HG03025 (cell line): ENCODE measurements around the gene CHEK1.
A peak's percentile ranks its signal among the peaks of the same experiment; 100 is the strongest.

Experiments used
- ATAC-seq: cut with Tn5 transposase; IDR thresholded peaks from one replicate; pipeline ENCODE4 v1.9.1; 2021; ENCODE audit warnings: mild to moderate bottlenecking, moderate library complexity; ENCODE audit not compliant: unreplicated experiment, low FRiP score

Gene CHEK1

DNA sequence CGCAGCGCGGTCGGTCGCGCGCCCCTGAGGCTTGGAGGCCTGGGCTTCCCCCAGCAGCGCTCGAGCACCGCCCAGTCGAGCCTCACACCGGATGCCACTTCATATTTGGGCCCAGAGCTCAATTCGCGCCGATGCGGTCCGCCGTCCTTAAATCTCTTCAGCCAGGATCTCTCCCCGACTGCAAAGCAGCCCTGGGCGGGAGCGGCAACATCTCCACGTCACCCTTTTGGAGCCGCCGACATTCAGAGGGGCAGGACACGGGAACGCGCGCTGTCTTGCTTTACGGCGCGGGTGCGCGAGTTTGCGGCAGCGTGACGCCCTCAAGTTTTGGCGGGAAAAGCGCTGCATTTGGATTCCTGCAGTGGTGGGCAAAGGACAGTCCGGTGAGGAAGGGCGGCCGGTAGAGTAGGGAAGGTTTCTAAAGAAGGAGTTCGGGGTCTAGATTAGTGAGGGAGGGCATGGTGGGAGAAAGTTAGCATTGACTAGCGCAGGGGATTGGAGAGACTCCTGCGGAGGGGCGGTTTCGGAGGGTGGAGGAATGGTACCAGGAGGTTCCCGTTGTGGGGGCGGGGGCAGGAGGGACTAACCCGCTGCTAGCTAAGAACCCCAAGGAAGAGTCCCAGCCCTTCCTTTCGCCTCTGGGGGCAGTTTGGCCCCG is 796 bp downstream of the CHEK1 start:
- peak; percentile 80 for ATAC-seq

DNA sequence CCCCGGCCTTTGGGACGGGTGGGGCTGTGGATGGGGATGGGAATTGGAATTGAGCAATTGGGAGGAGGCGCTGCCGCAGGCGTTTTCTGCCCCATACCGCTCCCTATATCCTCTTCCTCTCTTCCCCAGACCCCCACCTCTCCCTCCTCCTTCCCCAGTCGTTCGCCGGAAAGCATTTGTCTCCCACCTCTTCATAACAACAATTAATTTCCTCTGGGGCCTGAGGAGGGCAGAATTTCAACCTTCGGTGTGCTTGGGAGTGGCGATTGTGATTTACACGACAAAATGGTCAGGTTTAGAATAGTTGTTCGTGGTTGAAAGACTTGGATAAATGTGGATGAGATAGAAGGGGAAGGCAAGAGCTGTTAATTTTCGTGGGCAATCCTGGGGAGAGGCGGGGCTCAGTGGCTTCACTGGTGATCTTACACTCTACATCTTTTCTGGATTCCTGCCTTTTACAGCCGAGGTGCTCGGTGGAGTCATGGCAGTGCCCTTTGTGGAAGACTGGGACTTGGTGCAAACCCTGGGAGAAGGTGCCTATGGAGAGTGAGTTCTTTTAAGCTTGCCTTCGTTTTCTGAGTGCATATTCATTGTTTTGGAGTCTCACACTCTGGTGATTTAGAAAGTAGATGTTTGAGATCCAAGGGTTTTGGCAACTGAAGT is 1.5 kb downstream of the CHEK1 start:
- ATAC-seq, result peak; percentile 28

DNA sequence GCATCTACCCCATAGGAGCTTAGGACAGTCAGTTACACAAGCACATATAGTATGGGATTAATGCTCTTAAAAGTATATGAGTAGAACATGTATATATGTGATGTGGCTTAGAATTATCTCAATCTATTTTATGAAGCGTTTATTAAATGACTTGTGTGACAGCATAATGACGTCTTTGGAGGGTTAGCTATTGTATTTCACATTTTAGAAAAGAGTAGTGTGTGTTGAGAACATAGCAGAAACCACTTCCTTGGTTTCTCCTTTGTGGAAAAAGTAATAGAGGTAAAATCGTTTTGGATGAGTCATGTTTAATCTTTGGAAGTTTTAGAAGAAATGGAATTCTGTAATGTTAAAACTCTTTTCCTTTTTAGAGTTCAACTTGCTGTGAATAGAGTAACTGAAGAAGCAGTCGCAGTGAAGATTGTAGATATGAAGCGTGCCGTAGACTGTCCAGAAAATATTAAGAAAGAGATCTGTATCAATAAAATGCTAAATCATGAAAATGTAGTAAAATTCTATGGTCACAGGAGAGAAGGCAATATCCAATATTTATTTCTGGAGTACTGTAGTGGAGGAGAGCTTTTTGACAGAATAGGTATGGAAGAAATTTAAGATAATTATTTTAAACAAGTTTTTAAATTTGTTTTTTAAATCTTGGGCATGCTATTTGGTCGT is 2.4 kb downstream of the CHEK1 start:
- ATAC-seq, result no peak

DNA sequence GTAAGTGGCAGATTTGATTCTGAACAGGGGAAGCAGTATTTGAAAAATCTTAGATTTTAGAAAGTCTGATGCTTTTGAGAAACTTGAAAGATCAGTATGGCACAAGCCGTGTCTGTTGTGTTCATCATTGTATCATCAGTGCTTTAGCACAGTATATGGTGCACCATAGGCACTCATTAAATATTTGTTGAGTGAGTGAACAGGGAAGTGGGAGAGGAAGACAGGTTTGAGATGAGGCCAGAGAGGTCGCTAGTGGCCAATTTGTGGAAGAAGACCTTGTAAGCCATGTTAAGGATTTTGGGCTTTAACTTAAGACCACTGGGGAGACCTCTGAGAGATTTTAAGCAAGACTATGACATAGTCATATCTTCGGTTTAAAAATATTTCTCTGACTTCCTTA is 12.9 kb downstream of the CHEK1 start:
- ATAC-seq, result no peak

DNA sequence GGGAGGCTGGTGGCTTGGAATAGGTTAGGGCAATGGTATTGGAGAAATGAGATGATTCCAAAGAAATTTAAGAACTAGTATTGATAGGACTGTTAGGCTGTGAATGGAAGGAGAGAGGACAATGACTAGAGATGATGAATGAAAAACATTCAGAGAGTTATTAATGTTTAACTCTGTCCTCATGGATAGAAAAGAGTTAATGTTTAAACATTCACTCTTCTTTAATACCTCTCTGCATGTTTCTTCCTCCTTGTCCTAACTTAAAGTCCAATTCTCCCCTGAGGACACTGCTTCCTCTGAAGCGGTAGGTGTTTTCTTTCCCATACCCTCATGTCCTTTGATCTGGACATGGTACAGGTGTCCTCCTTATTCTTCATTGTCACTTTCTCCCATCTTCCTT is 13.4 kb downstream of the CHEK1 start:
- ATAC-seq, result no peak

DNA sequence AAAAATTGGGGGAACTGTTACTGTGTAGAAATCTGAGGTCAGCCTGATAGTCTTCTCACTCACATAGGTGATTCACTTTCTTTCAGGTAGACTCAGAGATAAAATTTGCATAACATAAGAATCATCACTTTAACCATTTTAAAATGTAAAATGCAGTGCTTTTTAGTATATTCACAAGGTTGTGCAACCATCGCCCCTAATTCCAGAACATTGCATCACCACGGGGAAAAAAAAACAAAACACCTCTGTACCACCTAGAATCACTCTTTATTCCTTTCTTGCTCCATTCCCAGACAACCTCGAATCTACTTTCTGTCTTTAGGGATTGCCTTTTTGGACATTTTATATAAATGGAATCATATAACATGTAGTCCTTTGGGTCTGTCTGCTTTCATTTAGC is 20.9 kb downstream of the CHEK1 start:
- ATAC-seq, result no peak

DNA sequence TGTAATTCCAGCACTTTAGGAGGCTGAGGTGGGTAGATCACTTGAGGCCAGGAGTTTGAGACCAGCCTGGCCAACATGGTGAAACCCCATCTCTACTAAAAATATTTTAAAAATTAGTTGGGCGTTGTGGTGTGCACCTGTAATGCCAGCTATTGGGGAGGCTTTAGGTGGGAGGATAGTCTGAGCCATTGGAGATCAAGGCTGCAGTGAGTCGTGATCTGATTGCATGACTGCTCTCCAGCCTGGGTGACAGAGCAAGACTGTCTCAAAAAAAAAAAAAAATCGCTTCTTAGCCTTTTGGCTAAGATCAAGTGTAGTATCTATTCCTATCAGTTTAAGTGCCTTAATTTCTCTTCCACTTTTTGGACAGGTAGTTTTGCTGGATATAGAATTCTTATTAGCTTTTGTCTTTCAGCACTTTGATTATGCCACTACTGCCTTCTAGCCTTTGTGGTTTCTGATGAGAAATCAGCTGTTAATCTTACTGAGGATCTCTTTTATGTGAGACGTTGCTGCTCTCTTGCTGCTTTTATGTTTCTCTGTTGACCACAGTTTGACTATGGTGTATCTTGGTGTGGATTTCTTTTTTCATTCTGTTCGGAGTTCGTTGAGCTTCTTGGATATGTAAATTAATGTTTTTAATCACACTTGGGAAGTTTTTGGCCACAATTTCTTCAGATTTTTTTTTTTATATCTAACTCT is 24.7 kb downstream of the CHEK1 start:
- ATAC-seq, result no peak

DNA sequence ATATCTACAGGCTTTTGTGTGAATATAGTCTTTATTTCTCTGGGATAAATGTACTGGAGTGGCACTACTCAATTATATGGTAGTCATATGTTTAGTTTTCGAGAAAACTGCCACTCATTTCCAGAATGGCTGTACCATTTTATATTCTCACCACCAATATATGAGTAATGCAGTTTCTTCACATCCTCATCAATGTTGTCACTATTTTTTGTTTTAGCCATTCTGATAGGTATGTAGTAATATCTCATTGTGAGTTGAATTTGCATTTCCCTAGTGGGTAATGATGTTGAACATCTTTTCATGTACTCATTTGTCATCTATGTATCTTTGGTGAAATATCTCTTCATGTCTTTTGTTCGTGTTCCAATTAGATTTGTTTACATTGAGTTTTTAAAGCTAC is 37.7 kb downstream of the CHEK1 start:
- ATAC-seq, result no peak

DNA sequence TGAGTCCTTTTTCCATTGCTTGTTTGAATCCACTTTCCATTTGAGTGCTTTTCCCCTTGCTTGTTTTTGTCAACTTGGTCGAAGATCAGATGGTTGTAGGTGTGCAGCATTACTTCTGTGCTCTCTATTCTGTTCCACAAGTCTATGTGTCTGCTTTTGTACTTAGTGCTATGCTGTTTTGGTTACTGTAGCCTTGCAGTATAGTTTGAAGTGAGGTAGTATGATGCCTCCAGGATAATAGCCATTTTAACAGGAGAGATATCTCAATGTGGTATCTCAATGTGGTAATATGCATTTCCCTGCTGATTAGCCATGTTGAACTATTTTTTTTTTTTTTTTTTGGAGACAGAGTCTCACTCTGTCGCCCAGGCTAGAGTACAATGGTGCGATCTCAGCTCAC is 38.9 kb downstream of the CHEK1 start:
- ATAC-seq, result no peak

DNA sequence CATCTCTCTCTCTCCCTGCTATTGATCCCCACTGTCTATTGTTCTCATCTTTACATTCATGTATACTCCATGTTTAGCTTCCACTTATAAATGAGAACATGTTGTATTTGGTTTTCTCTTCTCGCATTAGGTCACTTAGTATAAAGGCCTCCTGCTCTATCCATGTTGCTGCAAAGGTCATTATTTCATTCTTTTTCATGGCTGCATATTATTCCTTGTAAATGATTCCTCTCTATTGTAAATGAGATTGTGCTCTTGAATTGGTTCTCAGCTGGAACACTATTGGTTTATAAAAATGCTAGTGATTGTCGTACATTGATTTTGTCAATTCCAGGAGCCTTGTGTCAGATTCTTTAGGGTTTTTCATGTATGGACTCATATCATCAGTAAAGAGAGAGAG is 42.2 kb downstream of the CHEK1 start:
- no peak for ATAC-seq

DNA sequence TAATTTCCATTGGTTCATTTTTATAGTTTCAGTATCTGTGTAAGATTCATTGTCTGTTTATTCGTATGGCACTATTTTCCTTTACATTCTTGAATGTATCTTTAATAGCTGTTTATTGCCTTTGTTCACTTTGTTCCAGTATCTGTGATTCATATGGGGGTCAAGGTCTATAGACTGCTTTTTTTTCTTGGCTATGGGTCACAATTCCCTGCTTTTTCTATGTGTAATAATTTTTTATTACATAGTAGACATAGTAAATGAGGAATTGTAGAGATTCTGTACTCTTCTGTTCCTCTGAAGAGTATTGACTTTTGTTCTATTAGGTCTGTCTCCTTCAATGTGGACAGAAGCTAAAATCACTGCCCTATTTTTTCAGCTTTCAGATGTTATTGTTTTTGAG is 45.2 kb downstream of the CHEK1 start:
- ATAC-seq, result no peak

DNA sequence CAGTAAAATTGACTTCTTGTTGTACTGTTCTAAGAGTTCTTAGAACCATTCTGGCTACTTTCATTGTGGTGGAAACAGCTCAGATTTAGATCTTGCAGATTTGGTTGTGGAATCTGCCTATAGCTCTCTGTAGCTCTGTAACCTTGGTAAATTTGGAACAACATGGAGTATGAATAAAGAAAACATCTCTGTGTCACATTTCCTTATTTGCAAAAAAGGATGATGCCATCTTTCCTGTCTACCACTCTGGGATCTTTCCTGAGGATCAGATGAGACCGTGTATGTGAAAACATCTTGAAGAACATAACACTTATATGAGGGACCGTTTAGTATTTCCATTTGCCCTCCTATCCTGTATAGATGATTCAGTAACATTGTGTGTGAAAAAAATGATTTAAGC is 46.6 kb downstream of the CHEK1 start:
- ATAC-seq, result no peak

DNA sequence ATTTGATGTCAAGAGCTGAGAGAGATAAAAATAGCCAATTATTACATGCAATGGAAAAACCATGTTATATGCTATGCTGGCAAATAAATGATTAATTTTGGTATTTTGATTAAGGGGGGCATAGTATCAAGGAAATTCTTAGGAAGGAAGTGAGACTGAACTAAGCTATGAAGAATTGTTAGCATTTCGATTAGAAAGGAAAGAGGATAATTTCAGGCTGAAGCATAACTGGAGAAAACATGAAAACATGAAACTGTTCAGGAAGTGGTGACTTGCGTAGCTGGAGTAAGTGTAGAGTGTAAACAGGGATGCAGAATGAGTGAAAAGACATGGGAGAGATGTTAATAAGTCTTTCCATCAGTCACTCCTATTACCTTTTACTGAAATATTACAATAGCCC is 49.2 kb downstream of the CHEK1 start:
- no peak for ATAC-seq

DNA sequence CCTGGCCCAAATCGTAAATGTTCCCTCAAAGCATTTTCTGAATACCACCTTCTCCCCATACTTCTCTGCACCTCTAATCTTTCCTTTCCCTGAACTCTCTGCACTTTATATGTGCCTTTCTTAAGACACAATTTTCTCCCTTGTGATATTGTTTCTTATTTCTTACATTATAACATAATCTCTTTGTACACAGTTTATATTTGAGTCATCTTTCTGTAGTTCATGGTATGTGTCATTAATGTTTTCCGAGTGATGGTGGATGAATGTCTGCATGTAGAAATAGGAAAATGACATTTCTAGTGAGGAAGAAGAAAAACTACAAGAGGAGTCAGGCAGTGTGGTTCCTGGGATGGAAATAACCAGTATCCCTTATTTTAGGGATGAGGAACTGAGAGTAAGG is 50.2 kb downstream of the CHEK1 start:
- no peak for ATAC-seq

DNA sequence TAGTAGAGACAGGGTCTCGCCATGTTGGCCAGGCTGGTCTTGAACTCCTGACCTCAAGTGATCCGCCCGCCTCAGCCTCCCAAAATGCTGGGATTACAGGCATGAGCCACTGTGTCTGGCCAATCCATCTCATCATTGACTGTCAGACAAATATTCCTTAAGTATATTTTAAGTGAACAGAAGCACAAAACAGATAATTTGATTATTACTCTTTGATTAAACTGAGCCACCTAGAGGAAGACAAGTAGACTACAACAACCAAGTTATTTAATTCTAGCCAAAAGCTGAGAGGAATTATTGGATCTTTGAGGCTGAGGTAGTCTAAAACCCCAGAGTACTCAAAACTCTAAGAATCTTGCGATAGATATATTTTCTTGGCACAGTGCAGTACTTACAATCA is 54.4 kb downstream of the CHEK1 start:
- no peak for ATAC-seq

DNA sequence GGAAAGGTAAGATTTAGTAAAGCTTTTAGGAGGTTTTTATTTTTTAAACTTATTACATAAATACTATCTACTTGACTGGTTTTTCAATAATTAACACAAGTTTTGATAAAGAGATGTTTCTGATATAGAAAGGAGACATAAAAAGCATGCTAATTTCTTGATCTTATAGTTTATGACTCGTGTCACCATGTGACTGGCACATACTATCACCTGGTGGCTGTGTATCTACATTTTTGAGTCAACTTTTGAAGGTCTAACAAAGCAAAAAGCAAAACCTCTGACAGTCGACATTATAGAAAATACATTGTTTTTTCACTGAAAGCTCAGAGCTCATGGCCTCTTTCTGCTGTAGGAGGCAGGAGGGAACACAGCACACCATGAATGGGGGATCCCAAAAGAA is 54.9 kb downstream of the CHEK1 start:
- ATAC-seq, result no peak

DNA sequence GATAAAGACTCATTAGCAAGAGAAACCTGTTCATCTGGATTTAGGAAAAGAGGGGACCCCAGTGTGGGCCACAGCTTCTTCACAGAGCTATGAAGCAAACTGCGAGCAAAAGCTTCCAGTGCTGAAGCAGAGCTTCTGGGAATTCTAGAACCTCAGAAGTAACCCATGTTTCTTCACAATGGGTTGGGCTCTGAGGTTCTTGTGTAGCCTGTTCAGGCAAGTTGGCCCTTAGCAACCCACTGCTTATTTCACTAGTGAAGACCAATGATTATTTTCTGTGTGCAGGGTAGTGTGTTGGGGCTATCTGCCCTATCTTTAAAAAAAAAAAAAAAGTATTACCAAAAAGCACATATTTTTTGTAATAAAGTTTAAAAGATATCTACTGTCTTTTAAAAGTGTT is 55.8 kb downstream of the CHEK1 start, which contains the start of gene ACRV1:
Gene ACRV1 (minus strand): TSS at position 101 of the 400 bp plus-strand sequence. CDS start 67 bp downstream, at position 34.
- ATAC-seq, result no peak

DNA sequence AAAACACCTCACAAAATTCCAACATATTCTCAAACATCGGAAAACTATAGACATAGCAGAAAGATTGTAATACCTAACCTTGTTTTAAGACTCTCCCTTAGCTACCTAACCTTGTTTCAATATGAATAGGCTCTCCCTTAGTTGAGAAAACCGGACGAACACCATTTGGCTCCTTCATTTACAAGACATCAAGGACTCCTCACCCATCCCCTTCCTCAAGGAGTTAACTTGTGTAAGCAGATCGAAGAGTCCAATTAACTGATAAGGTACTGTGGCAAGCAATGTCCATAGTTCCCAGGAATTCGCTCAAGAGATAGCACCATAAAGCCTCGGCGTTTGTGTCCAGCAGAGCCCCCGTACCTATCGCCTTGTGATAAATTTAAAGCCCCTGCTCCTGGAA is 60.3 kb downstream of the CHEK1 start:
- no peak for ATAC-seq

DNA sequence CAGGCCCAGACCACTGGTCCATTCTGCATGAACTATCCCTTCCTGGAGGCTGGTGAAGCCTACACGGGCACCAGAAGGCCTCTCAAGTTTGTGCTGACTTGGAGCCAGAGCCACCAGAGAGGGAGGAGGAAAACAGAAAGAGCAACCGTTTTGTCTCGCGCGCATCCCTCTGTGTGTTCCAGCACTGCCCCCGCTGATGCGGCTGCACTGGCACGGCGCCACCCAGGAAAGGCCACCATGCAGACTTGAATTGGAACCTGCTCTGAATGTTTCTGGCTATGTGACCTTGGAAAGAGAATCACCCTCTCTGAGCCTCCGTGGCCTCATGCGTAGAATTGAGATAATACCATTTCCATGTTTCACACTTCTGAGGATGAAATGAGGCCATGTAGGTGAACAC is 63.1 kb downstream of the CHEK1 start:
- no peak for ATAC-seq

DNA sequence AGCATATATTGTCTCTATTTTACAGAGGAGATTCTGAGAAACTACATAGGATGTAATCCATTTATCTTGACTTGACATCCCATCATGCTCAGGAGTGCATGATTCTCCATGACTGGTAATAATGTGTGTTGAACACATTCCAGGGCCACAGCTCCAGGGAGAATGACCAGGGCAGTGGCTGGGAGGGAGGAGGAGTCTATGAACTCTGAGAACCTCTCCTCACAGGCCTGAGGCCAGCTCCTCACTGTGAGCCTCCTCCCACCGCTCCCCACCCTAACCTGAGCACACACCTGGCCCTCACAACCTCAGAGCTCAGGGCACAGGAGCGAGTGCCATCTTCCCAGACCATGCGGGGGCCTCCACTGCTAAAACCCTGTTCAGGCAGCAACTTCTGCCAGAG is 63.7 kb downstream of the CHEK1 start:
- no peak for ATAC-seq

DNA sequence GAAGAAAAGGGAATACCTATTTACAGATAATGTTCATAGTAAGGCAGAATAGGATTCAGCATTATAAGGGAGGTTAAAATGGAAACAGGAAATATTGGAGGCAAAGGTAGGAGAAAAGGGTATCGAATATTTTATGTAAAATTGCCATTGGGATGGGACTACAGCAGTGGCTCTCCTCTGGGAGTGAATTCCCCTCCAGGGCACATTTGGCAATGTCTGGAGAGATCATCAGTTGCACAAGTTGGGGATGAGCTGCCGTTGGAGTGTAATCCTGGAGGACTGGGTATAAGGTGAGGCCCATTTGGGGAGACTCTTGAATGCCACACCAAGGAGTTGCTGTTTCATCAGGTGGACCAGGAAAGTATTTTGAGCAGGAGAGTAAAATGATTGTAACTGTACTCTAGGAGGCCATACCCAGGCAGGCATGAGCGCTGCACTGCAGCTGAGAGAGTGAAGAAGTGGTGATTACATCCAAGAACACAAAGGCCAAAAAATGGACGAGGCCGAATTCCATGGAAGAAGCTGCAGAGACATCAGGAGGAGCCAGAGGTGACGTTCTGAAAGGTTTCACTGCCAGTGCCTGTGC is 64.4 kb downstream of the CHEK1 start:
- no peak for ATAC-seq
